Renal cortical epithelial cell (primary cell): ENCODE data around the gene FGF14. TPM values are rescaled to one million over a fixed set of nuclear protein-coding genes. Genes with fewer than 3 reads are reported as not detected.
"Not testable (repeated sequence)": the region's sequence is repeated elsewhere in the genome, so short reads cannot be mapped to it uniquely, and the experiment has no call there.

Source experiments
- DNase-seq: peaks from one replicate; pipeline ENCODE4 v3.0.0-alpha.2; 2011; ENCODE audit warnings: low read depth
- total RNA-seq: library from RNA; depleted of rRNA; stranded (reverse); fragments of >200 nt; gene quantifications from 2 replicates; pipeline ENCODE4 v1.2.3, GENCODE V29; 2014

Gene FGF14
- total RNA-seq, 1 donor from 2014 or later: 0.70 TPM

GRCh38 chr13:102195566-102196462, 206.0 kb downstream of the FGF14 start:
- DNase-seq: peak; percentile 35

- DNase-seq: no peak
Observed at GRCh38 chr13:102192858-102193257, 209.0 kb downstream of the FGF14 start.

DNA sequence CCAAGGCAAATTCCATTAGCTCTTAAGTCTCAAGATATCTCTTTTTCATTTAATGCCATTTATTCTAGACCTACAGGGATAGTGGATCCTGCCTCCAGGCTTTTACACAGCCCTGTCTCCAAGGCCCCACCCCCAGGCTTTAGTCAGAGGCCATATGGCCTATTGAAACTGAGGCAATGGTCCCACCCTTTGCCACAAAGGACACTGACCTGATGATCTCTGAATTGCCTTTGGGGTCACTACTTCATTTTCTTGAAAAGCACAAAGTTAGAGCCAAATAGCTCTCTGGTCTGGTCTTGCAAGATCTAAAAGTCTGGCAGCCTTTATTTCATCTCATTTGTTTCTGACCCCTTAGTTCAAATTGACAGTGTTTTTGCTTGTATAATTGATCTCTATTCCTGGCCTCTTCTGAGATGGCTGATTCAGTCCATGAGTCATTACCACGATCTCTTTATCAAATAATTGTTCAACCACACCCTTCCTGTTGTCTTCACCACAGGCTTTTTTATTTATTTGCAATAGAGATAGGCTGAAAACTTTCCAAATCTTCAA, 209.8 kb downstream of the FGF14 start:
- peak; percentile 81 for DNase-seq

DNA sequence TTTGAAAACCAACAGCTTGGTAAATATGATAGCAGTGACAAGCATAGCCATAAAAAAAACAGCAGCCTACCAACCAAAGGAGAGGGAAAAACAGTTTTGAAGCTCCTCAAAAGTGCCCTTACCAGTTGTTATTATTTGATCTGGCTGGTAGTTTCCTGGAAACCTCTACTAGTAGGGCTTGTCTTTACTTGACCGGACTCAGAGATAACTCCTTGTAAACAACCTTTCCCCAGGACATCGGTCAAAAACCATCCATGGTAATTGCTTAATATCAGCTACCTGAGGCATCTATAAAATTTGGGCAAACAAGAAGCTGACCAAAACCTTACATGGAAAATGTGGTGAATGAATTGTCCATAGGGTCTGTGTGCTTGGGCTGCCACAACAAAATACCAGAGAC, 210.9 kb downstream of the FGF14 start:
- DNase-seq: no peak

DNA sequence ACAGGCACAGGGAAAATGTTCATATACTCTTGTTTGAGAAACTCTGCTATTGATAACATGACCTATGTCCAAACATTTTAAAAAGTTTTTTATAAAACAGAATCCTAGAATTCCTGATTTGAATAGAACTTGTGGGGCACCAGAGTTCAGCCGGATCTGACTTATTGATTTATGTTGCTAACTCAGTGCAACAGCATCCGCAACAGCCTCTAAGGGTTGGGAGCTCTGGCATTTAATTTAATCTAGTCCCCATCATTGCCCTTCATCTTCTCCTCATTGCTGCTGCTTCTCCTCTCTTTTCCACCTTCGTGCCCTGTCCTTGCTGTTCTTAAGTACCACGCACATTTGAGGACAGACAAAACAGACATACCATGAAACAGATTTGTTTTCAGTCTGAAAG, 214.5 kb downstream of the FGF14 start:
- no peak for DNase-seq

GRCh38 chr13:102185375-102185984, 216.4 kb downstream of the FGF14 start:
- DNase-seq: no peak

GRCh38 chr13:102183509-102184182, 218.2 kb downstream of the FGF14 start:
- DNase-seq: peak; percentile 89

DNA sequence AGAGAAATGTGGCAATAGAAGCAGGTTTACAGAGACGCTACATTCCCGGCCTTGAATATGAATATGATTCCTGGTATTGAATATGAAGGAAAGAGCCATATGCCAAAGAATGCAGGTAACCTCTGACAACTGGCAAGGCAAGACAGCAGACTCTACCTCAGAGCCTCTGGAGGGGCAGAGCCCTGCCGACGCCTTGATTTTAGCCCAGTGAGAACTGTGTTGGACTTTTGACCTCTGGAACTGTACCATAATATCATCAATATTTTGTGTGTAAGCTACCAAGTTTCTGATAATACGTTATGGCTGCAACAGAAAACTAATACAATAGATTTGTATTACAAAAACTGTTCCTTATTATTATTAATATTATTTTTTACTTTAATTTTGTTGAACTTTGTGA, 219.7 kb downstream of the FGF14 start:
- DNase-seq: no peak

DNA sequence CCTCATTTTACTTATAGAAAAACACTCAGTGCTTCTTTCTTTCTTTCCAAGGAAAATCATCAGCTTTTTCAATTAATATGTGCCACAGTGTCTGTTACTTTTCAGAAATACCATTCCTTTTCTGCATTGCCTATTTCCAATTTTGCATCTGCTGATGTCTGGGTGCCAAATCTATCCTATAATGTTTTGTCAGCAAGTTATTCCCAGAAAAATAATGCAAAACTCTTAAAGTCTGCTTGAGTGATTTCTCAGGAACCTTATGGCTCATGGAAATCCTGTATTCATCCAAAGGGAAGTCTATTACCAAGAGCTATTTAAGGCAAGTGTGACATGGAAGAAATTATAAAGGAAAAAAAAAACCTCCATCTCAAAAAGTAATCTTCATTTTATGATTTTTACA, 224.4 kb downstream of the FGF14 start:
- no peak for DNase-seq

GRCh38 chr13:102176846-102177245, 225.0 kb downstream of the FGF14 start:
- DNase-seq: no peak

- no peak for DNase-seq
Observed at GRCh38 chr13:102172406-102172805, 229.4 kb downstream of the FGF14 start.

DNA sequence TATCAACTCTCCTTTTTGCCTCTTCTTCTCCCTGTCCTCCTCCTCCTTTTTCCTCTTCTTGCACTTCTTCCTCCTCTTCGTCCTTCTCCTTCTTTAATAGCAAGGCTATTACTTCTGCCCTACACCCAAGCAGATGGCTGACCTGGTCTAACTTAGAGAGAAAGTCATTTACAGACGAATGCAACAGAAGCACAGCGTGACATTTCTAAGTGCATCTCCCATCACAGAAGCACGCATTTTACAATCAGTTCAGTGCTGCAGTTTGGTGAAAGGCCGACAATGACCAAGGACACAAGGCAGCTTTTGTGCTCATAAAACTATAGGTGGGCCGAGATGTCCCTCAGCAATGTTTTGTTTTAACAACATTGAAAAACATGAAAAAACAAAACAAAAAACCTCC, 231.5 kb downstream of the FGF14 start:
- no peak for DNase-seq

DNA sequence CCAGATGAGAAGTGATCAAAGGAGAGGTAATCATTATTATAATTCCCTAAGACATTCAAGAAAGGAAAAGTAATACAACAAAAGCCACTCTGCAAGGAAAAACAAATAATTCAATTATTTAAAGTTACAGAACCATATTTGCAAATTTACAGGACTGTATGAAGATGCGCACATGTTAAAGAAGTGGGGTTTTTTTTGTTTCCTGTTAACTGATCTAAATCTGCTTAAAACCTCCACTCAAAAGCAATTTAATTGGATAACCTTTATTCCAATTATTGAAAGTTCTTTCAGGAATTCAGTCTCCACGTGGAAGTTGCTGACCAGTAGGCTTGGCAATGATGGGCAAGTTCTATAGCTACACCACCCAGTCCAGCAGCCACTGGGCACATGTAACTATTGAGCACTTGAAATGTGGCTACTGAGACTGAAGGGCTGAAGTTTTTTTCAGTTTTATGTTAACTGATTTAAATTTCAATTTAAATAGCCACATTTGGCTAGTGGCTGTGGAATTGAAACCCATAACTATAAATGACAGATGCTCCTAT, 232.3 kb downstream of the FGF14 start:
- no peak for DNase-seq

- no peak for DNase-seq
Observed at GRCh38 chr13:102152790-102153189, 249.1 kb downstream of the FGF14 start.

GRCh38 chr13:102147353-102147752, 254.5 kb downstream of the FGF14 start:
- DNase-seq: no peak

DNA sequence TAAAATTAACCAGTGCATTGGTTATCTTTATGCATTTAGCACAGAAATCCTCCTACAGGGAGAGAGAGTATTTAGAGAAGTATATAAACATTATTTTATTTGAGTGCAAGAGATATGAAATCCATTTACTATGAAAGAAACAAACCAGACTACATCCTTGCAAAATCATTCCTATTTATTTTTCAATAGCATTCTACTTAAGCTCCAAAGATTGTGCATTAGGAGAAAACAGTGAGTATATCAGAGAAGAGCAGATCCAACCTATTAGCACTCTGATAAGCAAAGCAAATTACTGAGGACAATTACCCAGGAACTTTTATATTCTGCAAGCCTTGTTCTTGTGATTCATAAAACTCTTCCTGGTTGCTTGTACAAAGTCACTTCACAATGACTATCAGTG, 256.1 kb downstream of the FGF14 start:
- no peak for DNase-seq

GRCh38 chr13:102142473-102142826, 259.4 kb downstream of the FGF14 start:
- DNase-seq: no peak

DNA sequence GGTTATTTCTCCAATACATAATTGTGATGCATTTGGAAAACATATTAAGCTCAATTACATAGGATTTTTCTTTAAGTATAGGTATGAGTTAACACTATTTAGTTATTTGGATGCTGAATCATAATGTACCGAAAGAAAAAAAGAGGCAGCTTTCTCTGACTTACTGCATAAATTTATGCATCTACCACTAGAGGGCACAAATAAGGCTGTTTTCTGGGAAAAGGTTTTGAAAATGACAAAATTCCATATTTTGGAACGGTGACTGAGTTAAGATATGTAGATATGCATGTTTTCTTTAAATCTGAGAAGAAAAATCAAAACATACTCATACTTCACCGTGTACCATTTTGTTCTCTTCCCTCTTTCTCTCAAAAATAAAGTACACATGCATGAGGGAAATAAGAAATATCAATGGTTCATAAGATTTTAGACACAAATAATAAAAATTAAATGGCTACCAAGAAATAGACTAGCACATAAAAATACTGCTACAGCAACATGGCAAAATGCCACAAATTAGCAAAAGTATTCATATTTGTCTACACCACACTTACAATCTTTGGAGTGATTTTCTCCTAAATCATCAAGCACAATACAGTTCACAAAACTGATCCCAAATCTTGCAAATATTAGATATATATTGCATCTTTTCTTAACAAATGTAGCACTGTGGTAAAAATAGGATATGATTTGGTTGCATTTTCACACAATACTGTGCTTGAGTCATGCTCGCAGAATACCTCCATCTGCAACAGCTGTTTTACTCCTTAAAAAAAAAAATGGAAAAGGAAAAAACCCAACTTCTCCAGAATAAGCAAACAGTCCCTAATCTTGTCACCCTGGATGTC, 260.0 kb downstream of the FGF14 start:
- DNase-seq: peak; percentile 27

DNA sequence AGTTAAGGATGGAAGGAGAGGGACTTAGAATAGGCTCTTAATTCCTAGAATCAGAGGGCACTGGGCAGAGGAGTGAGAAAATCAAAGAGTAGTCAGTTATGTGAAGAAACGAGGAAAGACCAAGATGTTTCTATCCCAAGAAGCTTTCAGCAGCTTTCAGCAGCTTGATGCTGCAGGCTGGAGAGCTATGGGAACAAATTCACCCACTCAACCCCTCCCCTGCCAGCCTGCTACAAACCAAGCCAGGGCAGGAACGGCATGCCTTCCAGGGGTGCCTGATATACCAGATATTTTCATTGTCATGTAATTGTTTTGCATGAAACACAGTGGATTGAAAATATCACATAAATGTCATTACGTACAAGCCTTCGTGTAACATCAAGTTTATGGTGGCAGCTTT, 262.2 kb downstream of the FGF14 start:
- no peak for DNase-seq

- peak; percentile 18 for DNase-seq
Observed at GRCh38 chr13:102138635-102139190, 263.1 kb downstream of the FGF14 start.

DNA sequence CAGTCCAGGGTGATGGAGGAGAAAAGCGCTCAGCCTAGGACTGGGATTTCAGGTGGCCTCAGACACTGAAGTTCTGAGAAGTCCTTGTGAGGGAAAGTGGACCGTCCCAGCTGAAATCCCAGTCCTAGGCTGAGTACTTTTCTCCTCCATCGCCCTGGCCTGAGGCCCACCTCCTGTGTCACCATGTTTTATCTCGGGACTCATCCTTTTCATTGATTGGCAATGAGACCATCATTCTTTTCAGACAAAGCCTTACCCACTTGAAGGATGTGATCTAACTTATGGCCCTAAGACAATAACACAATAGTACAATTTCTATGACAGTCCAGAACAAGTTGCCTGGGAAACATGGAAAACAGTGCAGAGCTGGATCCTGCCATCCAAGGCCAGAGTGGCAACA, 263.9 kb downstream of the FGF14 start:
- not testable (repeated sequence) for DNase-seq
